HG02885 (cell line): ENCODE data around the gene GFRA1.
"Not testable (repeated sequence)": the region's sequence is repeated elsewhere in the genome, so short reads cannot be mapped to it uniquely, and the experiment has no call there.

Experiments
- ATAC-seq: cut with Tn5 transposase; IDR thresholded peaks from one replicate; pipeline ENCODE4 v1.9.1; 2021; ENCODE audit warnings: mild to moderate bottlenecking; ENCODE audit not compliant: unreplicated experiment, poor library complexity

The GFRA1 gene

GRCh38 chr10:116165941-116166340 is 107.1 kb downstream of the GFRA1 start:
- ATAC-seq, result not testable (repeated sequence)

- no peak for ATAC-seq
These were observed 108.7 kb downstream of the GFRA1 start for GRCh38 chr10:116164291-116164690.

- no peak for ATAC-seq
These were observed 109.5 kb downstream of the GFRA1 start for GRCh38 chr10:116163333-116164131.

GRCh38 chr10:116162851-116163250 is 110.2 kb downstream of the GFRA1 start:
- ATAC-seq, result no peak

GRCh38 chr10:116160271-116160670 is 112.7 kb downstream of the GFRA1 start:
- no peak for ATAC-seq

GRCh38 chr10:116159197-116159596 is 113.8 kb downstream of the GFRA1 start:
- ATAC-seq, result no peak

- ATAC-seq, result no peak
These were observed 115.0 kb downstream of the GFRA1 start for GRCh38 chr10:116158036-116158435.

GRCh38 chr10:116157485-116157884 is 115.5 kb downstream of the GFRA1 start:
- ATAC-seq, result no peak

- no peak for ATAC-seq
These were observed 116.2 kb downstream of the GFRA1 start for GRCh38 chr10:116156819-116157218.

GRCh38 chr10:116155191-116155590 is 117.8 kb downstream of the GFRA1 start:
- no peak for ATAC-seq

- no peak for ATAC-seq
These were observed 118.4 kb downstream of the GFRA1 start for GRCh38 chr10:116154651-116155050.

GRCh38 chr10:116151076-116151475 is 121.9 kb downstream of the GFRA1 start:
- ATAC-seq, result no peak

- ATAC-seq, result no peak
These were observed 122.4 kb downstream of the GFRA1 start for GRCh38 chr10:116150606-116151005.

- no peak for ATAC-seq
These were observed 125.7 kb downstream of the GFRA1 start for GRCh38 chr10:116147147-116147905.

- ATAC-seq, result no peak
These were observed 126.5 kb downstream of the GFRA1 start for GRCh38 chr10:116146372-116147140.

GRCh38 chr10:116143673-116144222 is 129.3 kb downstream of the GFRA1 start:
- ATAC-seq, result no peak

- ATAC-seq, result no peak
These were observed 131.2 kb downstream of the GFRA1 start for GRCh38 chr10:116141855-116142254.

GRCh38 chr10:116141246-116141645 is 131.8 kb downstream of the GFRA1 start:
- ATAC-seq, result no peak

- no peak for ATAC-seq
These were observed 133.1 kb downstream of the GFRA1 start for GRCh38 chr10:116139886-116140285.

- no peak for ATAC-seq
These were observed 134.1 kb downstream of the GFRA1 start for GRCh38 chr10:116138897-116139296.

GRCh38 chr10:116136261-116136660 is 136.7 kb downstream of the GFRA1 start:
- ATAC-seq, result no peak
